Mucosa of stomach (tissue), 1 donor: ENCODE measurements around the gene SLC22A5.

Source experiments
- H3K27me3 ChIP-seq: one replicate; pipeline ENCODE4 v1.7.0; 2013; ENCODE audit warnings: mild to moderate bottlenecking, low read length; ENCODE audit not compliant: control insufficient read depth, insufficient read depth
- H3K36me3 ChIP-seq: one replicate; pipeline ENCODE4 v1.7.0; 2013; ENCODE audit warnings: low read length; ENCODE audit not compliant: control insufficient read depth, insufficient read depth
- H3K4me1 ChIP-seq: one replicate; pipeline ENCODE4 v1.7.0; 2013; ENCODE audit warnings: mild to moderate bottlenecking, low read length; ENCODE audit not compliant: control insufficient read depth, insufficient read depth
- H3K4me3 ChIP-seq: one replicate; pipeline ENCODE4 v1.7.0; 2013; ENCODE audit warnings: low read length
- H3K9ac ChIP-seq: one replicate; pipeline ENCODE4 v1.7.0; 2013; ENCODE audit warnings: mild to moderate bottlenecking, low read length, moderate library complexity
- H3K9me3 ChIP-seq: one replicate; pipeline ENCODE4 v1.7.0; 2013; ENCODE audit warnings: mild to moderate bottlenecking, low read length, moderate library complexity; ENCODE audit not compliant: control insufficient read depth
- donor health status: Pancreatic carcinoma.

SLC22A5 gene

DNA sequence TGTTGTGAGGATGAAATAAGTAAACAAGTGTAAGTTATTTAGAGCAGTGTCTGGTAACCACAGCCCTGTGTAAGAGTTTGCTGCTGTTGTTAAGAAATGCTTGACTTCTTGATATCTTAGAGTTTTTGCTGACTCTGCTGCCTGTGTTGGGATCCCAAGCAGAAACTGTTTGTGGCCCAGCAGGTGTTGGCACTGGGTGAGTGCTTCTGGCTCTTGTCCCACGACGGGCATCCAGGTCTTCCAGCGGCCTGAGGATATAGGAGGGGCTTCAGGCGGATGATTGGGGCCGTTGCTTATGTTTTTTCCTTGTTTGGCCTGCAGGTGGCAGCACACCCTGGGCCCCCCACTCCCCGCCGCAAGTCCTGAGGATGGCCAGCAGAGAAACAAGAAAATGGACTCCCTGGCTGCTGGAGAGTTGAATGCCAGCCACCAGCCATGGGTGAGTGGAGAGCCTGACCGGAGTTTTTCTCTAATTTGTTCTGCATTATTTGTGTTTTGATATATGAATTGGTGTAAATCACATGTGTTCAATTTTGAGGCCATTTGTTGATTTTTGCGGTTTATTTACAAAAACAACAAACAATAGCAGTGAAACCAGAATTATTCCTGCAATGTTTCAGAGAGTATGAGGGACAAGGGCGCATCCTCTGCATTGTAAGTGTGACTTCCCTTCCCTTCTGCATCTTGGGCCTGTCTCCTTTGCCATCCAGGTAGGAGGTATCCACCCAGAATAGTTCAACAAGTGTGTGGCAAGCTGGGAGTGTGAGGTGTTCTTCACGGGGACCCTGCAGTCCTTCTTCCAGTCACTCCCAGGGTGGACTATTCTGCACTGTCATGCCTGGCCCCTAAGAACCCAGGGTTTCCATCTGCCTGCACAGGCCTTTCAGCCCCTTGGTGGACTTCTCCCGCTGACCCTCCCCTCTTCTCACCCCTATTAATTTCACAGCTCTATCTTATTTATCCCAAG lies 50.3 kb downstream of the SLC22A5 start:
- H3K4me1 ChIP-seq, result peaks cover 64% of the 10 kb centered on the region
- H3K4me3 ChIP-seq, result no peak overlapping the region
- no peaks in the 10 kb centered on the region for H3K36me3 ChIP-seq
- no peaks in the 10 kb centered on the region for H3K9me3 ChIP-seq
- no peaks in the 10 kb centered on the region for H3K27me3 ChIP-seq
- no peak overlapping the region for H3K9ac ChIP-seq

DNA sequence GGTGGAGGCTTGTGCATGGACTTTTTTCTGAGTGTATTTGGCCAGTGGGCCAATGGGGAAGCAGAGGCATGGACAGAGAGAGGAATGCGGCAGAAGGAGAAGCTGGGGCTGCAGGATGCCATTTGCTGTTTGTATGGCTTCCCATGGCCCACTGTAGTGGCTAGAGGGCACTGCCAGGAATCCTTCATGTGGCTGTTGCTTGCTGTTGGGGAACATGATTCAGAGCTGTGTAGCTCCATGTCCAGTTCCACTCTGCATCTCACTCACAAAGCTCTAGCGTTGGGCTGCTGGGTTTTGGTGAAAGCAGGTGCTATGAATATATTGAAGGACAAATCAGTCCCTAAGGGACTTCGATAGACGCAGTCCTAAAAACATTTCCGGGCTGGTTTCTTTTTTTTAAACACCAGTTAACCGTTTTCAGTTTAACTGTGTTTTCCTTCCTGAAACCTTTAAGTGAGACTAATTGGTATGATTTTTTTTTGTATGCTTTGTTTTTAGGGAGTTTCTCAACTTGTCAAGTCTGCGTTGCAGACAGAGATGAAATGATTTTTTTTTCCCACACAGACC lies 51.3 kb downstream of the SLC22A5 start:
- H3K4me1 ChIP-seq, result peaks cover 65% of the 10 kb centered on the region
- no peak overlapping the region for H3K9ac ChIP-seq
- no peaks in the 10 kb centered on the region for H3K9me3 ChIP-seq
- no peak overlapping the region for H3K4me3 ChIP-seq
- H3K27me3 ChIP-seq, result no peaks in the 10 kb centered on the region
- H3K36me3 ChIP-seq, result no peaks in the 10 kb centered on the region

DNA sequence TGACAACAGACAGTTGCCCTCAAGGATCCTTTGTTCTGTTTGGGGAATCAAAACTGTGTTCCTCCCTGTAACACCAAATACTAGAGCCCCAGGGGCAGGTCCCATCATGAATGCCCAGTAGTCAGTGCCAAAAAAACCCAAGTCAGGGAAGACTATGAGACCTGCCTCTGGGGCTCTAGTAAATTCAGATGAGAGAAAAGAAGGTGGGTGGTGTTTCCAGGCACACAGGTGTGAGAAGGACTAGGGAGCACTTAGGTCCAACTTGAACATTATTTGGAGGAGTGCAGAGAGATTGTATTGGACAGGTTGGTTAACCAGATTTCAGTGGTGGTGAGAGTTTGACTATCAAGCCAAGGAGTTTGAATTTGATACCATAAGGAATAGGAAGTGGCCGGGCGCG lies 52.0 kb downstream of the SLC22A5 start:
- Histone ChIP-seq H3K9me3 (no peaks in the 10 kb centered on the region), H3K4me1 (peaks cover 72% of the 10 kb centered on the region), H3K36me3 (no peaks in the 10 kb centered on the region), H3K9ac (no peak overlapping the region), H3K4me3 (no peak overlapping the region), H3K27me3 (no peaks in the 10 kb centered on the region)

DNA sequence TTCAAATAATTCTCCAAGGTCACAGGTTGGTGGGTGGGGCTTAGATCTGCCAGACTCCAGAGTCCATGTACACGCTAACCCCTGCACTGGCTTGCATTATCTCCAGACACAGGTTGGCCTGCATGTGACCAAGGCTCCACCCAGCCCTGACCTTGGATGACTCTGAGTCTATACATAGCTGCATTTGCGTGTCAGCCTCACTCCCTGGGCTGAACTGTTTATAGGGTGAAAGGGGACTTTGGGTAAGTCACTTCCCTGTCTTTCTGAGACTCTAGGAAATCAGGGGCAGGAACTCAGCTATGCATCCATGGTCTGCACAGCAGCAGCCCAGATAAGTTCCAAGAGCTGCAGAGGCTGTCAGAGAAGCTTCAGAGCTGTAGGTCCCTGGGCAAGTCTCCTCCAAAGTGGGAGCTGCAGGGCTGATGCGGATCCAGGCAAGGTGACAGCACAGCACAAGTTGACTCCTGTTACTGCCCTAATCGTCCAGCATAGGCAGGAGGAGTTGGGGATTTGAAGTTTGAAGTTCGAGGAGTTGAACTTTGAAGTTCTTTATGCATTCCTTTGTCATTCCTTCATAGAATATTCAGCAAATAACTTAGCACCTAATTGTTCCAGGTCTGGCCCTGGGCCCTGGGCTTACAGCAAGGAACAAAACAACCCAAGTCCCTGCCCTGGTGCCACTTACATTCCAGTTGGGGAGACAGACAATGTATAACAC lies 53.4 kb downstream of the SLC22A5 start:
- Histone ChIP-seq H3K9ac (no peak overlapping the region), H3K9me3 (no peaks in the 10 kb centered on the region), H3K4me3 (no peak overlapping the region), H3K36me3 (no peaks in the 10 kb centered on the region), H3K27me3 (no peaks in the 10 kb centered on the region), H3K4me1 (peaks cover 81% of the 10 kb centered on the region)

DNA sequence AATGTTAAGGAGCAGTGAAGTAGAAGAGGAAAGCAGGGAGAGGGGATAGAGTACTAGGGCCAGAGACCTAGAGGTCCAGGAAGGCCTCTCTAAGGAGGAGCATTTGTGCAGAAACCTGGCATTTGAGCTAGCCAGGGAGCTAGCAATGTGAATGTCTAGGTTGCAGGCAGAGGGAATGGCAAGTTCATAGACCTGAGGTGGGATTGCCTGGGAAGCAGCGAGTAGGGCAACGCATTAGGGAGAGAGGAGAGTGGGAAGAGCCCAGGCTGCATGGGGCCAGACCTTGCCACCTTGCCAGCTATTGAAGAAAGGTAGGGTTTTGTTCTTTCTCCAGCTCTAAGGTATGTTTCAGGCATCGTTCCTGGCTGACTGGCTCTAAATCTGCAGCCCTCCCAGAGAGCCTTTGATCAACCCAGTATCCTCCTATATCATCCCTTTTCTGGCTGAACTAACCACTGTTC lies 54.0 kb downstream of the SLC22A5 start:
- H3K9me3 ChIP-seq, result no peaks in the 10 kb centered on the region
- H3K9ac ChIP-seq, result no peak overlapping the region
- H3K4me1 ChIP-seq, result peaks cover 86% of the 10 kb centered on the region
- H3K4me3 ChIP-seq, result no peak overlapping the region
- no peaks in the 10 kb centered on the region for H3K27me3 ChIP-seq
- H3K36me3 ChIP-seq, result no peaks in the 10 kb centered on the region

DNA sequence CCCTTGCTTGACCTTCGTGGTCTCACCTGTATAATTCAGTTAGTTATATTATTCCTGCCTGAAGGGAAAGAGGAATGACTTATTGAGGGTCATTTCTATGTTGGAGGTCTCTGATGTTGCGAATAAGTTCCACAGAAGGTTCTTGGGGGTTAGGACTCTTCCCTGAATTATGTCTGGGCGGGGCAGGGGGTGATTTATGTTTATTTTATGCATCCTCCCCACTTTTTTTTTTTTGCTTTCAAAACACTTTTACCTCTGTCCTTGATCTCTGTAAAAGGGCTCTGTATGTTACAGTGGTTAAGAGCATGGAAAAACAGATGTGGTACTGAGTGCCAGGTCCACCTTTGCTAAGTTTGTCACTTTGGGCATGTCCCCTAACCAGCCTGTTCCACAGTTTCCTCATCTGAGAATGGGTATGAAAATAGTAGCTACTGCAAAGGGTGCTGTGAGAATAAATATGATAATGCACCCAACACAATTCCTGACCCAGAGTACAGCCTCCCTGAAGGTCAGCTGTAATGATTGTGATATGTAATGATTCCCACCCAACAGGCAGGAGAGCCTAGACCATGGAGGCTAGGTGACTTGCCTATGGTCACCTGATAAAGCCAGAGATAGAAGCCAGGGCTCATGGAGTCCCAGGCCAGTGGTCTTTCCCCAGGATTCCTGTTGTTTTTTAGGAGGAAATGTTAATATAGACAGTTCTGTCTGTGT lies 54.8 kb downstream of the SLC22A5 start:
- Histone ChIP-seq H3K36me3 (no peaks in the 10 kb centered on the region), H3K9me3 (no peaks in the 10 kb centered on the region), H3K27me3 (no peaks in the 10 kb centered on the region), H3K9ac (peak overlapping the region; percentile 36), H3K4me3 (no peak overlapping the region), H3K4me1 (peaks cover 90% of the 10 kb centered on the region)

DNA sequence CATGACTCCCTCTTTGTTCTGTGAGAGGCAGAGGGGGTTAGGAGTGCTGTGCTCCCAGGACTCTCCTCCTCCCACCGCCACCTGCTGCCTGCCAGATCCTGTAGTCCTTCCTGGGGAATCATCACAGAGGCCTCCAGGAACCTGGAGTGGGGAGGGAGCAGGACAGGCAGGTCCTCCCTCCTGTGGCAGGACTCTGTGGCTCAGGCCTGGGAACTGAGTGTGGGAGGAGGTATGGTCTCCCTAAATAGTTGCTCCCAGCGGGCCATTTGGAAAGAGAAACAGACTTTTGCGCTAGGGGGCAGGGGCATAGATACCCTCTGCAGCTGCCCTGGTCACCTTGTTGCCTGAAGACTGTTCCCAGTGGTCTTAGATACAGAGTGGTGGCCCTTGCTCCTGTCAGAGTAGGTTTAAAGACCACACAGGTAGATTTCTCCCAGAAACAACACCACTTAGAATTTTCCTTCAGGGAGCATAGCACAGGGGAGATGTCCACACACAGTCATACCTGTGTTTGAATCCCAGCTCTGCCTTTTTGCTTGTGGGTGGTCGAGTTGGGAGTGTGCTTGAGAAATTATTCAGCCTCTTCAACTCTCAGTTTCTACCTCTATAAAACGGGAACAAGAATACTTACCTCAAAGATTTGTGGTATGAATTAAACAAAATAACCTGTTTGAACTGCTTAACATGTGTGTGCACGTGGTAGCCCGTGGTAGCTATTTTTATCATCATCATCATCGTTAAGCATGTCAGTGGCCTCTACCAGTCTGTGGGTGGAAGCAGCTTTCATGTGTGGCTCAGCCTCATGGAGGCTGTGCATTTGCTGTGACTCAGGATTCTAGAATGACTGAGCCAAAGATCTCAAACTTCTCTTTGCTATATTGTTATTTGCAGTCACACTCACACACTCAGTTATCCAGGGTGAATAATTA lies 55.8 kb downstream of the SLC22A5 start:
- no peaks in the 10 kb centered on the region for H3K36me3 ChIP-seq
- H3K27me3 ChIP-seq, result no peaks in the 10 kb centered on the region
- no peaks in the 10 kb centered on the region for H3K9me3 ChIP-seq
- H3K9ac ChIP-seq, result peak overlapping the region; percentile 36
- peaks cover 90% of the 10 kb centered on the region for H3K4me1 ChIP-seq
- H3K4me3 ChIP-seq, result no peak overlapping the region

DNA sequence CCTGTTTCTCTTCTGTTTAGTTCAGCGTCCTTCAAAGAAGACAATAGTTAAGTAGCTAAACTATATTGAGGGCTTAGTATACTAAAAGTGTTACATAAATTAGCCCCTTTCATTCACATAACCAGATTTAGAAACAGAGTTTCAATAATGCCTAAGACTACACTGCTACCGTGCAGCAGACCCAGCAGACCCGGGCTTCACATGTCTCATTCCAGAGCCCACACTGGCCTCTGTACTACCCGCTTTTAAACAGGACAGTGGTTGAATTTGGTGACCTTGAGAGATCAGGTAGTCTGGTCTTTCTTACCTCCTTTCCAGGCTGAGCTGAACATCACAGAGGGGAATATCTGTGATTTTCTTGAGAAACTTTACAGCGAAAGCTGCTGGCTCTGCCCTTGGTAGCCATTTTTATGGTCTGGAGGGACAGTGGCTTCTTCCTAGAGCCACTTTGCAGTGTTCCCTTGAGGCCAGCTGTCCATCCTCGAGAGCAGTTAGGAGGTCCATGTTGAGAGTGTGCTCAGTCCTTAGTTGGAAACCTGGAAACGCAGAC lies 56.5 kb downstream of the SLC22A5 start:
- Histone ChIP-seq H3K27me3 (no peaks in the 10 kb centered on the region), H3K36me3 (no peaks in the 10 kb centered on the region), H3K4me3 (no peak overlapping the region), H3K9ac (peak overlapping the region; percentile 19), H3K4me1 (peaks cover 87% of the 10 kb centered on the region), H3K9me3 (no peaks in the 10 kb centered on the region)

DNA sequence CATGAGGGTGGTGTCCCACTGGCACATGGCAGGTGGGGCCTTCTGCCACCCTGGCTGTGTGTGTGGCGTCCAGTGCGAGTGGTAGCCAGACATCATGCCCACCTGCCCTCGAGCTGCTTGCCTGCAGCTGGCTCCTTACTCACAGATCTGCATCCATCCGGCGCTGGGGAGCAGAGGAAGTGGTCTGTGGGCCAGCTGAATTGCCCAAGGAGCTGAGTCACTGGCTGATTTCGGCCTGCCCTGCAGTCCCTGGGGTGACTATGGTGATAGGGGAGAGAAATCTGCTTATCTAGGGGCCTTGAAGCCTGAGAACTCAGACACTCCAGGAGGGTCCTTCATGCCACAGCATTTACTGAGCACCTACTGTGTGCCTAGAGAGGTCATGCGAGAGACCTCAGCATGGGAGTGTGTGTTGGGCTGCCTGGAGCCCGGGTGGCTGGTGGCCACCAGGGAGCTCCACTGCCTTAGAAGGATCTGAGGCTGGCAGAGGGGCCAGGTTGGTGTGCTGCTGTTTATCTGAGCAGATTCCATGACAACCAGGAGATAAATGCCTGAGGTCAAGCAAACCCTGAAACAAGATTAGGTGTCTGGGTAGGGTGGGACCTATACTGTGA lies 57.1 kb downstream of the SLC22A5 start:
- Histone ChIP-seq H3K36me3 (no peaks in the 10 kb centered on the region), H3K27me3 (no peaks in the 10 kb centered on the region), H3K9ac (peak overlapping the region; percentile 19), H3K4me3 (no peak overlapping the region), H3K9me3 (no peaks in the 10 kb centered on the region), H3K4me1 (peaks cover 83% of the 10 kb centered on the region)

DNA sequence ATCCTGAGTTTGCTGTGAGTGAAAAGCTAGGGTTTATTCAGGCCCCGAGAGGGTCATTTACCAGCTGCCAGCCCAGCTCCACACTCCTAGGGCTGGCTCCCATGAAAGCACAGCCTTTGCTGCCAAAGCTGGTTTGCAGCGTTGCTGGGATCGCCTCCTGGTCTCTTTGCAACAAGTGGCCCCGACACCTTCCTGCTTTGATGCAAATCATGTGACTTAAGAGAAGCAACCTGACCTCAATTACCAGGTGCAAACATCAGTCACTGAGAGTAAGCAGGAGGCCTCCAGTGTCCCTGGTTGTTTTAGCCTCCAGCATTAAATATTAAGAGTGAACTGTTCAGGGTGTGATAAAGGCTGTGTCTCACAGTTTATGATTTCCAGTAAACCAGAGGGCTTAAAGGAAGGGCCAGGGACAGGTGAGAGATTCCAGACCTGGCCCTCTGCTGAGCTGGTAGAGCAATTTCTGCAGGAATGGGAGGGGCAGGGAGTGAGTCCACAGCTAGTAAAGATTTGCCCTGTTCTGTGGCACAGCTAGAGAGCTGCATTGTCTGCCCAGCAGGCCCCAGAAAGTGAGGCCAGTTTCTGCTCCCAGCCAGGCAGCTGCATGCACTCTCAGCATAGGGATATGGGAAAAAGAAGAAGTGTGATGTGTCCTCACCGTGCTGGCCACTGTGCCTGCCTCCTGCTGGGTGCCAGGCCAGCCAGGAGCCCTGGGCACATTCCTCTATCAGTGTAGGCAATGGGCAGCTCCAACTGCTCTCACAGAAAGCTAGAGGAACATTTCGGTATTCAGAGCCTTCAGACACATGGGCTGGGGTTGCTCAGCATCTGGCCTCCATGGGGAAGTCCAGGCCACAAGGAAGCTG lies 58.0 kb downstream of the SLC22A5 start:
- H3K4me3 ChIP-seq, result no peak overlapping the region

More for the DNA sequence above, 58.0 kb downstream of the SLC22A5 start:
- H3K36me3 ChIP-seq, result no peaks in the 10 kb centered on the region
- no peaks in the 10 kb centered on the region for H3K27me3 ChIP-seq
- peaks cover 83% of the 10 kb centered on the region for H3K4me1 ChIP-seq
- no peaks in the 10 kb centered on the region for H3K9me3 ChIP-seq
- peak overlapping the region; percentile 19 for H3K9ac ChIP-seq
